Activated T-helper 9 cell treated with anti-CD3 and anti-CD28 coated beads, Interleukin-2, amount 50 U/mL, for 16 hours (primary cell): ENCODE results near the gene AHRR.
"Not testable (repeated sequence)": the region's sequence is repeated elsewhere in the genome, so short reads cannot be mapped to it uniquely, and the experiment has no call there.

Experiments
- DNase-seq: peaks from one replicate; pipeline ENCODE4 v3.0.0-alpha.2; 2020; ENCODE audit warnings: low read depth

Gene AHRR

GRCh38 chr5:378976-379742 lies 57.6 kb downstream of the AHRR start:
- no peak for DNase-seq

- DNase-seq: no peak
These were observed 59.3 kb downstream of the AHRR start for GRCh38 chr5:380701-381309.

GRCh38 chr5:383066-383465 lies 61.6 kb downstream of the AHRR start:
- no peak for DNase-seq

- DNase-seq: no peak
These were observed 62.1 kb downstream of the AHRR start for GRCh38 chr5:383621-384020.

- DNase-seq: not testable (repeated sequence)
These were observed 63.1 kb downstream of the AHRR start for GRCh38 chr5:384576-384975.

- no peak for DNase-seq
These were observed 63.8 kb downstream of the AHRR start for GRCh38 chr5:385321-385720.

- no peak for DNase-seq
These were observed 65.2 kb downstream of the AHRR start for GRCh38 chr5:386432-387341.

- no peak for DNase-seq
These were observed 66.2 kb downstream of the AHRR start for GRCh38 chr5:387491-388265.

- DNase-seq: no peak
These were observed 67.0 kb downstream of the AHRR start for GRCh38 chr5:388266-389196.

- no peak for DNase-seq
These were observed 67.8 kb downstream of the AHRR start for GRCh38 chr5:389197-389821.

- DNase-seq: no peak
These were observed 68.5 kb downstream of the AHRR start for GRCh38 chr5:389891-390622.

GRCh38 chr5:390623-391491 lies 69.3 kb downstream of the AHRR start:
- DNase-seq: no peak

- peak; percentile 43 for DNase-seq
These were observed 71.0 kb downstream of the AHRR start for GRCh38 chr5:392431-392988.

GRCh38 chr5:393846-394275 lies 72.3 kb downstream of the AHRR start:
- no peak for DNase-seq

GRCh38 chr5:394671-395155 lies 73.2 kb downstream of the AHRR start:
- no peak for DNase-seq

GRCh38 chr5:395156-395920 lies 73.8 kb downstream of the AHRR start:
- no peak for DNase-seq

GRCh38 chr5:395921-396530 lies 74.5 kb downstream of the AHRR start:
- DNase-seq: no peak
